DOHH2 (cell line): ENCODE measurements around the gene TGM2.

Experiments
- H3F3A ChIP-seq: fragments of 200-600 bp; sonication (generic), shearing (Covaris generic); 2 replicates; pipeline ENCODE4 v1.6.0; 2016; ENCODE audit warnings: antibody characterized with exemption, mild to moderate bottlenecking; ENCODE audit not compliant: control insufficient read depth, insufficient read depth
- H3K27ac ChIP-seq: fragments of 200-600 bp; sonication (generic); 2 replicates; pipeline ENCODE4 v1.5.1; 2014; ENCODE audit warnings: low read depth, mild to moderate bottlenecking, low read length, moderate library complexity
- H3K27me3 ChIP-seq: fragments of 200-600 bp; sonication (generic); 2 replicates; pipeline ENCODE4 v1.6.1; 2014; ENCODE audit warnings: mild to moderate bottlenecking, low read length, mixed read lengths; ENCODE audit not compliant: control insufficient read depth
- H3K36me3 ChIP-seq: fragments of 200-600 bp; sonication (generic); 2 replicates; pipeline ENCODE4 v1.6.1; 2014; ENCODE audit warnings: mild to moderate bottlenecking, low read length, moderate library complexity, mixed read lengths; ENCODE audit not compliant: control insufficient read depth
- H3K4me1 ChIP-seq: fragments of 200-600 bp; sonication (generic); 2 replicates; pipeline ENCODE4 v1.6.1; 2014; ENCODE audit warnings: mild to moderate bottlenecking, low read length, mixed read lengths; ENCODE audit not compliant: control insufficient read depth
- H3K4me2 ChIP-seq: fragments of 200-600 bp; sonication (generic); 2 replicates; pipeline ENCODE4 v1.6.0; 2014; ENCODE audit warnings: mild to moderate bottlenecking, low read length, moderate library complexity
- H3K4me3 ChIP-seq: fragments of 200-600 bp; sonication (generic); 2 replicates; pipeline ENCODE4 v1.5.1; 2014; ENCODE audit warnings: mild to moderate bottlenecking, low read length, mixed read lengths
- H3K79me2 ChIP-seq: fragments of 200-600 bp; sonication (generic); 2 replicates; pipeline ENCODE4 v1.6.1; 2014; ENCODE audit warnings: mild to moderate bottlenecking, low read length, mixed read lengths; ENCODE audit not compliant: control insufficient read depth
- H3K9me2 ChIP-seq: fragments of 200-600 bp; sonication (generic); replicated peaks from 2 replicates; pipeline ENCODE4 v1.6.1; 2014; ENCODE audit warnings: mild to moderate bottlenecking, low read length, mixed read lengths; ENCODE audit not compliant: control insufficient read depth
- H3K9me3 ChIP-seq: fragments of 200-600 bp; sonication (generic); 2 replicates; pipeline ENCODE4 v1.6.1; 2014; ENCODE audit warnings: antibody characterized with exemption, low read length, mixed read lengths; ENCODE audit not compliant: control insufficient read depth, insufficient read depth
- H4K20me1 ChIP-seq: fragments of 200-600 bp; sonication (generic); 2 replicates; pipeline ENCODE4 v1.6.0; 2014; ENCODE audit warnings: low read depth, mild to moderate bottlenecking, antibody characterized with exemption, low read length, moderate library complexity; ENCODE audit not compliant: control insufficient read depth, insufficient read depth
- EZH2phosphoT487 ChIP-seq: fragments of 200-600 bp; sonication (generic); IDR thresholded peaks from 2 replicates; pipeline ENCODE4 v1.6.1; 2017; ENCODE audit warnings: borderline replicate concordance, mild to moderate bottlenecking, antibody characterized with exemption, low read length, moderate library complexity, mixed read lengths
- TF ChIP-seq, protein P1 (sequence below): fragments of 200-600 bp; sonication (generic); IDR thresholded peaks from one replicate; pipeline ENCODE4 v1.5.1; 2014; ENCODE audit warnings: antibody characterized with exemption, mild to moderate bottlenecking, low read depth, low read length; ENCODE audit not compliant: poor library complexity, severe bottlenecking

TGM2 gene

DNA sequence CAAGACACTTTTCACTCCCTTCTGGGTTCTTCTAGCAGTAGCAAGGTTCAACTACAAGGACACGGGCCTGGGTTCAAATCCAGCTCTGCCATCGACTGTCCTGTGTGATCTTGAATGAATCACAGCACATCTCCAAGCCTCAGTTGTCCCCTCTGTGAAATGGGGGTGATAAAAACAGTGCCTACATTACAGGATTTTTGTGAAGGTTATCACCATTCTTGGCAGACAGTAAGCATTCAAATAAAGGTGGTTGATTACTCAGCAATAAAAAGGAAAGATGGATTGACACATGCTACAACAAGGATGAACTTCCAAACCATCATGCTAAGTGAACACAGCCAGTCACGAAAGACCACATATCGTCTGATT lies 6.6 kb upstream of the TGM2 start:
- Histone ChIP-seq H4K20me1 (no peaks in the 10 kb centered on the region), H3K4me1 (no peaks in the 10 kb centered on the region), H3K79me2 (no peaks in the 10 kb centered on the region), H3F3A (no peaks in the 10 kb centered on the region), H3K9me2 (no peaks in the 10 kb centered on the region), H3K36me3 (no peaks in the 10 kb centered on the region), H3K9me3 (no peaks in the 10 kb centered on the region), H3K27ac (no peak overlapping the region), H3K27me3 (0 out of 2 replicates have a peak, but pooled peaks cover 5% of the 10 kb centered on the region), H3K4me2 (no peak overlapping the region), H3K4me3 (no peak overlapping the region)
- TF ChIP-seq EZH2phosphoT487 = no peak
- TF ChIP-seq, protein P1, sequence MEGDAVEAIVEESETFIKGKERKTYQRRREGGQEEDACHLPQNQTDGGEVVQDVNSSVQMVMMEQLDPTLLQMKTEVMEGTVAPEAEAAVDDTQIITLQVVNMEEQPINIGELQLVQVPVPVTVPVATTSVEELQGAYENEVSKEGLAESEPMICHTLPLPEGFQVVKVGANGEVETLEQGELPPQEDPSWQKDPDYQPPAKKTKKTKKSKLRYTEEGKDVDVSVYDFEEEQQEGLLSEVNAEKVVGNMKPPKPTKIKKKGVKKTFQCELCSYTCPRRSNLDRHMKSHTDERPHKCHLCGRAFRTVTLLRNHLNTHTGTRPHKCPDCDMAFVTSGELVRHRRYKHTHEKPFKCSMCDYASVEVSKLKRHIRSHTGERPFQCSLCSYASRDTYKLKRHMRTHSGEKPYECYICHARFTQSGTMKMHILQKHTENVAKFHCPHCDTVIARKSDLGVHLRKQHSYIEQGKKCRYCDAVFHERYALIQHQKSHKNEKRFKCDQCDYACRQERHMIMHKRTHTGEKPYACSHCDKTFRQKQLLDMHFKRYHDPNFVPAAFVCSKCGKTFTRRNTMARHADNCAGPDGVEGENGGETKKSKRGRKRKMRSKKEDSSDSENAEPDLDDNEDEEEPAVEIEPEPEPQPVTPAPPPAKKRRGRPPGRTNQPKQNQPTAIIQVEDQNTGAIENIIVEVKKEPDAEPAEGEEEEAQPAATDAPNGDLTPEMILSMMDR = no peak

DNA sequence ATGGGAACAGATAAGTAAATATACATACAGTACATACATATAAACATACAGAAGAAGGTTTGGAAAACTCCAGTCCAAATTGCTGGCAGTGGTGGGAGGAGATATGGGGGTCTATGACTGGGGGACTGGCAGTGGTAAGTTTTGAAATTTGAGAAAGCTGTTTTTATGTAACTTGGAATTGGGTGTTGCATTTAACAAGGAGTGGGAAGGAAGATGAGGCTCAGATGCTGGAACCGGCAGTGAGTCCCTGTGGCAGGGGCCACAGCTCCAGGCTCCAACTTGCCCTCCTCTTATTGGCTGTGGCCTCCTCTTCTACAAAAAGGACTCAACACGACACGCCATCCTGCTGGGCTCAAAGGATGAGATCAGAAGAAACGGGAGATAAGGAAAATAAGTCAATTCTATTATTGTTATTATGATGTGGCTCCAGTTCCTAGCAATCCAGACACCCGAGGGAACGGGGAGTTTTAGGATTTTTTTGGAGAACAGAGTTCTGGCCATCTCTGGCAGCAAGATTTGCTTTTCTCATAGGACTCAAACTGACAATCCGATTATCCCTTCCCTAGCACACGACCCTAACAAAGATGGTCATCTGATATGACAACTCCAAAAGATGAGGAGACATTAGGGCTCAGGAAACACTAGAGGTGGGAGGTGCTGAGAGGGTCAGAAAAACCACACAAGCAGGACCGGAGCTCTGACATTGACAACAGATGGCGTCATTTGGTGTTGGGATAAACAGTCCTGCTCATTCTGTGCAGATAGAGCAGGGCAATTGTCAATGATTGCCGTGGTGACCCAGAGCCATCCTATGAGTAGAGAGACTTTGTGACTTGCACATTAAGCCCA lies 6.0 kb upstream of the TGM2 start:
- no peaks in the 10 kb centered on the region for H3K36me3 ChIP-seq
- no peaks in the 10 kb centered on the region for H3K9me3 ChIP-seq
- H3K79me2 ChIP-seq = no peaks in the 10 kb centered on the region
- H4K20me1 ChIP-seq = no peaks in the 10 kb centered on the region
- no peak for TF ChIP-seq EZH2phosphoT487
- TF ChIP-seq, protein P1 = no peak
- no peak overlapping the region for H3K4me3 ChIP-seq
- no peaks in the 10 kb centered on the region for H3K4me1 ChIP-seq
- no peak overlapping the region for H3K27ac ChIP-seq
- no peak overlapping the region for H3K4me2 ChIP-seq
- H3K27me3 ChIP-seq = 0 out of 2 replicates have a peak, but pooled peaks cover 5% of the 10 kb centered on the region
- H3K9me2 ChIP-seq = no peaks in the 10 kb centered on the region
- H3F3A ChIP-seq = no peaks in the 10 kb centered on the region

DNA sequence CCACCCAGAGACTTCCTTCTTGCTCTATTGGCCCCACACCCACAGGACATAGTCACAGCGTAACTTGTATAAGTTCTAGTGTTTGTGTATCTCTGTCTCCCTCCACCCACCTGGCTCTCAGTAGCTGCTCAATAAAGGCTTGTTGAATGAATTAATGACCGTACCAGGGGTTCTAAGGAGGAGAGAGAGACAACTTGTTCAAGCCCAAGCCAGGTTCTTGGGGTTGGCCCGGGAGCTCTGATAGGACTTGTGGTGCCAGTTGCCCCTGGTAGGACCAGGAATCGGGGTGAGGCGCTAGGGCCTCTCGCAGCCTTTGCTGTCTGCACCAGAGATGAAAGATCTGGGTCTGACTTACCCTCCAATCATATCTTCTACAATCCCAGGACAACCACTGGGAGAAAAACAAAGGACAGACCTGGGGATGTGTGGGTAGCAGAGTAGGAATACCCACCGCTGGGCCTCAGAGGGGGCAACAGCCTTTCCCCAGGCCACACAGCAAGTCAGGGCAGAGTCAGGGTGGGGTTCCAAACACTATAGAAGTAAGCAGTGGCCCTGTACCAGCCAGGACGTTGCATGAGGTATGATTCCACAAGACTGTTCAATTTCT lies 5.3 kb upstream of the TGM2 start:
- Histone ChIP-seq H3K36me3 (no peaks in the 10 kb centered on the region), H3K79me2 (no peaks in the 10 kb centered on the region), H3K4me3 (no peak overlapping the region), H3K9me2 (no peaks in the 10 kb centered on the region), H3K27ac (no peak overlapping the region), H4K20me1 (no peaks in the 10 kb centered on the region), H3K9me3 (no peaks in the 10 kb centered on the region), H3K4me2 (no peak overlapping the region), H3K27me3 (0 out of 2 replicates have a peak, but pooled peaks cover 5% of the 10 kb centered on the region), H3F3A (no peaks in the 10 kb centered on the region), H3K4me1 (no peaks in the 10 kb centered on the region)
- no peak for TF ChIP-seq EZH2phosphoT487
- TF ChIP-seq, protein P1 = no peak
